Tibial artery (tissue), 4 donors: ENCODE results near the gene EPHB1.
"Not testable (repeated sequence)": the region's sequence is repeated elsewhere in the genome, so short reads cannot be mapped to it uniquely, and the experiment has no call there.

Experiments
- DNase-seq, 2 donors: peaks; one replicate each; pipeline ENCODE4 v3.0.0-alpha.2; 2019
- H3K27ac ChIP-seq, 2 donors: fragments of 200-600 bp; sonication (generic) in 1 of 2; 1 replicate in 1 of 2; 2 replicates in 1 of 2; pipeline ENCODE4 v1.5.1; 2018 to 2019; ENCODE audit warnings: mild to moderate bottlenecking in 1 of 2
- H3K27me3 ChIP-seq, 2 donors: fragments of 200-600 bp; sonication (generic) in 1 of 2; one replicate each; pipeline versions ENCODE4 v1.5.1 to v1.6.0; 2016 to 2019
- H3K36me3 ChIP-seq, 3 donors: fragments of 200-600 bp; sonication (generic) in 2 of 3; one replicate each; pipeline ENCODE4 v1.5.1; 2016 to 2019; ENCODE audit warnings: mild to moderate bottlenecking in 2 of 3
- H3K4me1 ChIP-seq, 4 donors: fragments of 200-600 bp; sonication (generic) in 2 of 4; 1 replicate in 3 of 4; 2 replicates in 1 of 4; pipeline ENCODE4 v1.5.1; 2016 to 2019
- H3K4me3 ChIP-seq, 2 donors: fragments of 200-600 bp; sonication (generic) in 1 of 2; 1 replicate in 1 of 2; 2 replicates in 1 of 2; pipeline ENCODE4 v1.5.1; 2018 to 2019; ENCODE audit warnings: mild to moderate bottlenecking in 2 of 2
- H3K9me3 ChIP-seq, 3 donors: fragments of 200-600 bp; sonication (generic) in 1 of 3; one replicate each; pipeline ENCODE4 v1.5.1; 2016 to 2019
- intact Hi-C: fragments of 100-400 bp; cut with DNase I; formaldehyde crosslinking; loops from one replicate; pipeline ENCODE4 v1.15.0; 2023; ENCODE audit warnings: low total_unique reads
- TF ChIP-seq, protein P1 (sequence below), 2 experiments: fragments of 200-600 bp in 1 of 2; fragments of 450-650 bp in 1 of 2; IDR thresholded peaks; one replicate each; pipeline ENCODE4 v1.5.1; 2017 to 2019; ENCODE audit warnings: antibody characterized with exemption in 2 of 2, mild to moderate bottlenecking in 1 of 2, moderate library complexity in 1 of 2

The EPHB1 gene

DNA sequence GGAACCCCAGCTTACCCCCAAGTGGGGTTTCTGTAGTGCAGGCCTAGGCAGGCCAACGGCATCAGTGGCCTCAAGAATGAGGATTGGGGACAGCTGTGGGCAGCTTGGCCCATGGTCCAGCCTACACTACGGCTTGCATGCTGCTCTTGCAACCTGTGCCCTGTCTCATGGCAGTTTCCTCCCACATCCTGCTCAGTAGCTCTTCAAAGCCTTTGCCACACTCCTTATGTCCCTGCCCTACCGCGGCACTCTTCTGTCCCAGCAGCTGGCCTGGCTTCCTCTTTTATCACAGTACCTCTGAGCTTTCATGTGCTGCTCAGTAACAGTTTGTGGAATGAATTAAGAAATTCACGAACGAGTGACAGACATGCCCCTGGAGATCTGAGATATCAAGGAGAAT, 431.0 kb downstream of the EPHB1 start:
- no peak for DNase-seq
- intact Hi-C loops: no loop called here

DNA sequence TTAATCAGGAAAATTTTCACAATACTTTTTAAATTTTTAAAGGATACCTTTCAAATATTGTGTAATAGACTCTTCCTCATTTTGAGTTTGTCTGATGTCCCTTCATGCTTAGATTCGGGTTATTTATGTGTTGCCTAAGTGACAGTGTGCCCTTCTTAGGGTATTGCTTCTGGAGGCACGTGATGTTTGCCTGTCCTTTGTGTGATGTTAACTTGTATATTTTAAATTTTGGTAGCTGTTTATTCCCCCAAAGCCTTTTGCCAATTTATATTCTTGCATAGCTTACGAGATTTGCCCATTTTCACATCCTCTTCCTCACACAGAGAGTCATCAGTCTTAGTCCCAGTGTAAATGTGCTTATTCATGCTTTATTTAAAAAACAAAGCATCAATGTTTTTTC, 433.1 kb downstream of the EPHB1 start:
- intact Hi-C loops: no loop called here
- Histone ChIP-seq H3K36me3 (no peaks in the 10 kb centered on the region), H3K27ac (no peak overlapping the region), H3K27me3 (no peaks in the 10 kb centered on the region), H3K9me3 (no peaks in the 10 kb centered on the region), H3K4me3 (no peak overlapping the region), H3K4me1 (peaks cover 0 to 5% (median 0%) of the 10 kb centered on the region in 4 donors)
- DNase-seq: no peak
- TF ChIP-seq, protein P1, sequence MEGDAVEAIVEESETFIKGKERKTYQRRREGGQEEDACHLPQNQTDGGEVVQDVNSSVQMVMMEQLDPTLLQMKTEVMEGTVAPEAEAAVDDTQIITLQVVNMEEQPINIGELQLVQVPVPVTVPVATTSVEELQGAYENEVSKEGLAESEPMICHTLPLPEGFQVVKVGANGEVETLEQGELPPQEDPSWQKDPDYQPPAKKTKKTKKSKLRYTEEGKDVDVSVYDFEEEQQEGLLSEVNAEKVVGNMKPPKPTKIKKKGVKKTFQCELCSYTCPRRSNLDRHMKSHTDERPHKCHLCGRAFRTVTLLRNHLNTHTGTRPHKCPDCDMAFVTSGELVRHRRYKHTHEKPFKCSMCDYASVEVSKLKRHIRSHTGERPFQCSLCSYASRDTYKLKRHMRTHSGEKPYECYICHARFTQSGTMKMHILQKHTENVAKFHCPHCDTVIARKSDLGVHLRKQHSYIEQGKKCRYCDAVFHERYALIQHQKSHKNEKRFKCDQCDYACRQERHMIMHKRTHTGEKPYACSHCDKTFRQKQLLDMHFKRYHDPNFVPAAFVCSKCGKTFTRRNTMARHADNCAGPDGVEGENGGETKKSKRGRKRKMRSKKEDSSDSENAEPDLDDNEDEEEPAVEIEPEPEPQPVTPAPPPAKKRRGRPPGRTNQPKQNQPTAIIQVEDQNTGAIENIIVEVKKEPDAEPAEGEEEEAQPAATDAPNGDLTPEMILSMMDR (IDR thresholded peaks at IDR 0.05): no peak

More for the DNA sequence above, 431.0 kb downstream of the EPHB1 start:
- Histone ChIP-seq H3K27ac (no peak overlapping the region), H3K27me3 (no peaks in the 10 kb centered on the region), H3K9me3 (no peaks in the 10 kb centered on the region), H3K4me1 (peaks cover 0 to 5% (median 0%) of the 10 kb centered on the region in 4 donors), H3K36me3 (no peaks in the 10 kb centered on the region), H3K4me3 (no peak overlapping the region)
- TF ChIP-seq, protein P1 (IDR thresholded peaks at IDR 0.05): no peak

DNA sequence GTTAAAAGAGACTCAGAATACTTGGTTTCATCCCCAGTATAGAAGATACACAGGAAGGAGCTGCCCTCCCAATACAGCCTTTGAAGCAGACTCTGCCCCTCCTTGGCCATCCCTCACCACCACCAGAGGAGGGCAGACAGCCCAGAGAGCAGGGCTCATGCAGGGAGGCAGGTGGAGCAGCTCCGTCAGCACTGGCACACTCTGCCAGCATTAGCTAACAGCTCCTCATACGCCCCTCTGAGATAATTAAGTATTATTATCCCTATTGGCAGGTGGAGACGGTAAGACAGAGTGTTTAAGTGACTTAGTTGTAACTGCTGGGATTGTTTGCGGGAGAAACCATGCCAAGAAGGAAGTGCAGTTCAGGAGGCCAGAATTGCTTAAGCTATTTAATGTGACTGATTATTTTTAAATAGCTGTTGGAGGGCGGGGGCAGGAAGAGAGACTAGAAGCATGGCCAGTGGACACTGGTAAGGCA, 434.0 kb downstream of the EPHB1 start:
- Histone ChIP-seq H3K36me3 (no peaks in the 10 kb centered on the region), H3K27me3 (no peaks in the 10 kb centered on the region), H3K4me3 (no peak overlapping the region), H3K27ac (no peak overlapping the region), H3K4me1 (peaks cover 0 to 5% (median 0%) of the 10 kb centered on the region in 4 donors), H3K9me3 (no peaks in the 10 kb centered on the region)
- DNase-seq: no peak
- intact Hi-C loops: no loop called here
- TF ChIP-seq, protein P1 (IDR thresholded peaks at IDR 0.05): no peak

DNA sequence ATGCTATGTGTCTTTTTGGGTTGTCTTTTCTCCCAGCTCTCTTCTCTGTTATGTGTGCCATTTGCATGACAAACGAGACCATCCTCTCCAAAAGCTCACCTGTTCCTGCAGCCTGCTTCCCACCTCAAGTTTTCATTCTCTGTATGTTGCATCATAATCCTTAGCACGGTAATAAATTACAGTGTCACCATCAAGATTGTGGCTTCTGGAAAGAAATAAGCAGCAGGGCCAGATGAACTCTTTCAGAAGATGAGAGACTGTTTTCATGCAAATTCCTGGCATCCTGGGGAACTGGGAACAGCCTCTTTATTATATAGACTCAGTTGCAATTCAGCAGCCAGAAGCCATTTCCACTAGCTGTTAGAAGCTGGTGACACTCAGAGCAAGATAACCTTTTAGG, 436.7 kb downstream of the EPHB1 start:
- Histone ChIP-seq H3K4me3 (no peak overlapping the region), H3K4me1 (peaks cover 0 to 5% (median 0%) of the 10 kb centered on the region in 4 donors), H3K27me3 (no peaks in the 10 kb centered on the region), H3K27ac (no peak overlapping the region), H3K9me3 (no peaks in the 10 kb centered on the region), H3K36me3 (no peaks in the 10 kb centered on the region)
- TF ChIP-seq, protein P1 (IDR thresholded peaks at IDR 0.05): no peak
- intact Hi-C loops: no loop called here
- DNase-seq: no peak

DNA sequence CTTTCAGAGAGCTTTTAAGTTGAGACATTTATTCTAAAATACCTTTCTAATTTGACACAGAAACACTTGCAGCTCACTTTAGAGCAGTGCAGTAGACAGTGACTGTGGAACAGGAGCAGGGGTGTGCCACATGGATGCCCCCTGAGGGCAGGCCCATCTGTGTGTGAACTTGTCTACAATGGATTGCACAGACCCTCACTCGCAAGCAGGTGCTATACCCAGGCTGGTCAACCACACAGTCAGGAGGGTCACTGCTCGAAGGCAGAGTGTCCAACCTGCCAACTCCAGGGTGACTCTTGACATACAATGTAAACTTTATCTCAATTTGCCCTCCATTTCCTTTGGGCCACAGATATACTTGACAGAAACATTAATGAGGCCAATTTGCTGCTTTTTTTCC, 437.2 kb downstream of the EPHB1 start:
- H3K9me3 ChIP-seq: no peaks in the 10 kb centered on the region
- no peak overlapping the region for H3K4me3 ChIP-seq
- DNase-seq: no peak
- no peak overlapping the region for H3K27ac ChIP-seq
- H3K4me1 ChIP-seq: peaks cover 0 to 5% (median 0%) of the 10 kb centered on the region in 4 donors
- no peaks in the 10 kb centered on the region for H3K36me3 ChIP-seq
- intact Hi-C loops: no loop called here
- H3K27me3 ChIP-seq: no peaks in the 10 kb centered on the region
- TF ChIP-seq, protein P1 (IDR thresholded peaks at IDR 0.05): no peak

DNA sequence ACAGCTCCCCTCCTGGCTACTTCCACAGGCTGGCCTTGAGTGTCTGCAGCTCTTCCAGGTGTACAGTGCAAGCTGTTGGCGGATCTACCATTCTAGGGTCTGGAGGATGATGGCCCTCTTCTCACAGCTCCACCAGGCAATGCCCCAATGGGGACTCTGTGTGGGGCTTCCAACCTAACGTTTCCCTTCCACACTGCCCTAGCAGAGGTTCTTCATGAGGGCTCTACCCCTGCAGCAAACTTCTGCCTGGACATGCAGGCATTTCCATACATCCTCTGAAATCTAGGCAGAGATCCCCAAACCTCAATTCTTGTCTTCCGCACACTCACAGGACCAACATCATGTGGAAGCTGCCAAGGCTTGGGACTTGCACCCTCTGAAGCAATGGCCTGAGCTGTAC, 438.4 kb downstream of the EPHB1 start:
- H3K4me1 ChIP-seq, H3K9me3 ChIP-seq, H3K36me3 ChIP-seq, intact Hi-C loops, H3K4me3 ChIP-seq, DNase-seq, H3K27ac ChIP-seq, H3K27me3 ChIP-seq: not testable (repeated sequence)
